T47D (cell line): Measurements from ENCODE around the gene ATPAF2.

Source experiments
- DNase-seq, 2 experiments: peaks; one replicate each; pipeline versions ENCODE4 v3.0.0 to v3.0.0-alpha.2; 2011 to 2012; ENCODE audit warnings: low read depth in 1 of 2, low spot score in 1 of 2
- JUND ChIP-seq: IDR thresholded peaks from 2 replicates; pipeline ENCODE4 v1.6.1; 2012; ENCODE audit warnings: low read depth
- in situ Hi-C: cut with HindIII; loops from 2 replicates; pipeline ENCODE4 v1.10.0; 2016; ENCODE audit warnings: low sequenced_read_pairs, low pct_unique_long_range_greater_than_20kb

Gene ATPAF2

GRCh38 chr17:17970699-17971430 lies 68.1 kb downstream of the ATPAF2 start:
- DNase-seq: peak; percentile 25 to 88
- TF ChIP-seq JUND: no peak
- in situ Hi-C loops: no loop called here
